NCI-H1092 treated with DMSO at 0.1 percent for 48 hours (cell line): ENCODE measurements around the gene INPP5F.
"Not testable (repeated sequence)": the region's sequence is repeated elsewhere in the genome, so short reads cannot be mapped to it uniquely, and the experiment has no call there.

Experiments used
- DNase-seq: peaks from one replicate; lab custom pipeline; 2025; lab: John Stamatoyannopoulos, UW

INPP5F gene

GRCh38 chr10:119748871-119749270 lies 23.0 kb downstream of the INPP5F start:
- DNase-seq = no peak

GRCh38 chr10:119749455-119749854 lies 23.6 kb downstream of the INPP5F start:
- DNase-seq = no peak

DNA sequence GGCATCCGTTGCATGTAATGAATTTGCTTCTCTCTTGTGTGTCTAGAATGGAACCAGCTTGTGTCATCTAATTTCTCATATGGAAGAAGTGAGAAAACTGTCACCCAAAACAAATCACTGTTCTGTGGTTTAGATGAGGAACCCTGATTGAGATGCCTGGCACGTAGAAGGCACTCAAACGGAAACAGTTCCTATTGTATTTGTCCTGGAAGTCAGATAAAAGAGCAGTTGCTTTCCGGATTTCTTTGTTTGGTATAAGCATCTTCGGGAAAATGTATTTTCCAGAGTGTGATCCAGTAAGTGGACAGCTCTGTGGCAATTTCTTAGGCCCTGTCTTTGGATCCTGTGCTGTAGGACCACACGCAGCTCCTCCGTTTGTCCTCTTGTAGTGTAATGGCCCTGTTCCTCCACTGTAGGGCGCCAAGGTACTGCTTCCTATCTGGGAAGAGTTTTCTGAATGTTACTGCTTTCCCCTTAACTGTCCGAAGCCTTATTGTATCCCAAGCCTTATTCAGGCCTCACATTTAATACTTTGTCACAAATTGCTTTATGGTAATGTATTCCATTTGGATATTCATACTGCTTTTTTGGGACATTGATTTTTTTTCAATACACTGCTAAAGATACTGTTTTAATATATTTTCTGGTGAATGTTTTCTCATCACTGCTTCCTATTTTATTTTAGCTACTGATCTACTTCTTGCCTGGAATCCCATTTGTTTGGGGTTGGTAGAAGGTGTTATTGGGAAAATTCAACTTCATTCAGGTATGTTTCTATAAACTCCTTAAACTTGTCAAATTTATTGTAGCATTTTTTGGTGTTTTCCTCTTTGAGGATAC lies 24.8 kb downstream of the INPP5F start:
- peak; percentile 69 for DNase-seq

DNA sequence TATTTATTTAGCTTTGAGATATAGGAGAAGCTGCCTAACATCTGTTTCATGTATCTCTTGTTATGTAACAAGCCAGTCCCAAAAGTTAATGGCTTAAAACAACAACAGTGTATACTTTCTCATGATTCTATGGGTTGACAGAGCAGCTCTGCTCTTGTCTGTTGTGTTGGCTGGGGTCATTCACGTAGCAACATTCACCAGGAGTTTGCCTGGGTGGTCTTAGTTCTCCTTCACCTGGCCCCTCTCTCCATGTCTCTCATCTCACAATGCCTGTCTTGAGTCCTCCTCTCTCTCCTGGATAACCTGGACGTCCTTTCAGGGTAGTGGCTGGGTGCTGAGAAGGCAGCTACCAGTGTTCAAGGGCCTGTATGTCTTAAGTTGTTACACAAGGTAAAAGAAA lies 27.5 kb downstream of the INPP5F start:
- DNase-seq = no peak

DNA sequence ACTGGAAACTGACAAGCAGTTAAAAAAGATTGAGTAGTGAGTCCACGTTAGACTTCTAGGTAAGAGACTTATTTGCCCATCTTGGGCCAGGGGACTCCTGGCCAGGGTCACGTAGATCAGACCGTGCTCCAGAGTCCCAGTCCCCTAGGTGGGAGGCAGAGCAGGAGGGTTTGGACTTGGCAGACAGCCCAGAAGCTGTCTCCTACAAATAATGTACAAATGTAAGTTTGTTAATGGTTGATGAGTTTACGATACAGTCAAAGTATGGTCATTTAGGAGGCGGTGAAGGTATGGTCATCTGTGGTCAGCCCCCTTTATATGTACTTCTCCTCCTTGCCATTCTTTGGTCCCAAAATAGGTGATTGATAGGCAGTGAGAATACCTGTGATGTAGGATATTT lies 28.2 kb downstream of the INPP5F start:
- DNase-seq = no peak

- DNase-seq = no peak
Measured at GRCh38 chr10:119754936-119755335, 29.1 kb downstream of the INPP5F start.

DNA sequence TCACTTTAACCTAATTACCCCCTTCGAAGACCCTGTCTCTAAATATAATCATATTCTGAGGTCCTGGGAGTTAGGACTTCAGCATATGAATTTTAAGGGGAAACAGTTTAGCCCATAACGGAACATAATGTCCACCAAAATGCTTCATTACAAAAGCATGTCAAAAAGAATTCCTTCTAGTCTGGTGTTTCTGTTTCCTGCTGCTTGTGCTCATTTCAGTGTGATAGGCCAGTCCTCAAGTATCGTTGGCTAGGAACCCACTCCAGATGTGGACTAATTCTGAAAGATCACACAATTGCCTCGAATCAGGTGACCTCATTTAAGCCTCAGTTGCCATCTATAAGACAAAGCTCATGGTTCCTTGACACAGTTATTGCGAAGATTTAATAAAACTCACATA lies 29.6 kb downstream of the INPP5F start:
- DNase-seq = no peak

- no peak for DNase-seq
Measured at GRCh38 chr10:119758448-119759195, 32.8 kb downstream of the INPP5F start.

GRCh38 chr10:119759832-119760231 lies 34.0 kb downstream of the INPP5F start:
- no peak for DNase-seq

DNA sequence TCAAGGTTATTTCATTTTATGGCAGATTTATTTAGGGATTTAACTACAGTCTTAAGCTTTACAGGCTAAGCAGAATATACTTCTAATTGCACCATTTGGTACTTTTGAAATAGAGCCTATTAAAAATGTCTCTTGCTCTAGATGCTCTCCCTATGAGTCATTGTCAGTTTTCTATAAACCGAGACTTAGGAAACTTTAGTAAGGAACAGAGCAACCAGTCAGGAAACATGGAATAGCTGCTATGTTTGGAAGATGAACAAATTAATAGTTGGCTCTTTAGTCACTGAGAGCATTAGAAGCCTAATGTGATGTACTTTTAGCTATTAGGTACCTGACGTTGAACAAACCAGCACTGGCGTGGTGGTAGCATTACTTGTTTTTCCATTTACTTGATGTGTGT lies 35.3 kb downstream of the INPP5F start:
- no peak for DNase-seq

DNA sequence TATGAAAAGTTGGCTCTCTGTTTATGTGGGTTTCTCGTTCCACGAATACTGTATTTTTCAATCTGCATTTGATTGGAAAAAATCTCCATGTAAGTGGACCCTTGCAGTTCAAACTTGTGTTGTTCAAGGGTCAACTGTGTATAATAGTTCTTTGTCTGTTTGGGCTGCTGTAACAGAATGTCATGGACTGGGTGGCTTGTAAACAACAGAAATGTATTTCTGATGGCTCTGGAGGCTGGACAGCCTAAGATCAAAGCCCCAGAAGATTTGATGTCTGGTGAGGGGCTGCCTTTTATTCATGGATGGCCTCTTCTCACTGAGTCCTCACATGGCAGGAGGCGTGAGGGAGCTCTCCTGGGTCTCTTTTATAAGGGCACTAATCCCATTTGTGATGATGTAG lies 36.2 kb downstream of the INPP5F start:
- no peak for DNase-seq

GRCh38 chr10:119762805-119763798 lies 37.3 kb downstream of the INPP5F start:
- no peak for DNase-seq

- no peak for DNase-seq
Measured at GRCh38 chr10:119768455-119769094, 42.7 kb downstream of the INPP5F start.

DNA sequence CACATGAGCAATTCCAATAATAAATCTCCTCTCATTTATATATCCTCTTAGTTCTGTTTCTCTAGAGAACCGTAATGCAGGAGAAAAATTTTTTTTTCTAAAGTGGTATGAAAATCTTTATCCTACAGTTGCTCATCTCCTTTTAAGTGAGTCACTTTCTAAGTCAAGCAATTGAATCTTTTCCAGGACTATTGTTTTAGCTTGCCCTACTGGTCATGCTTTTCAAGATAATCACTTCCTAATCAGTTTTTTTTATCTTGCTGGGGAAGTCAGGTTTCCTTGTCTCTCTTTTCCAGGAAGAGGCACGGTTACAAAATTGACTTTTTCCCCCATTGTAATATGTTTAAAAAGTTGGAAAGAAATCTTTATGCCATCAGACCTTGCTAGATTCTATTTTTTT lies 44.0 kb downstream of the INPP5F start:
- no peak for DNase-seq

DNA sequence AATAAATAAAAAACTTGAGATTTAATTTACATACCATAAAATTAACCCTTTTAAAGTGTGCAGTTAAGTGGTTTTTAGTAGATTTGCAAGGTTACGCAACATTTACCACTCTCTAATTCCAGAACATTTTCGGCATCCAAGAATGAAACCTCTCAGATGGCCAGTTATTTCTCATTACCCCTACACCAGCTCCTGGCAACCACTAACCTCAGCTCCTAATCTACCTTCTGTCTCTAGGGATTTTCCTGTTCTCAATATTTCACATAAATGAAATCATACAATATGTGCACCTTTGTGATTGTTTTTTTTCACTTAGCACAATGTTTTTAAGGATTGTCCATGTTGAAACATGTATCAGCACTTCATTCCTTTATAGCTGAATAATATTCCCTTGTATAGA lies 45.1 kb downstream of the INPP5F start:
- no peak for DNase-seq

DNA sequence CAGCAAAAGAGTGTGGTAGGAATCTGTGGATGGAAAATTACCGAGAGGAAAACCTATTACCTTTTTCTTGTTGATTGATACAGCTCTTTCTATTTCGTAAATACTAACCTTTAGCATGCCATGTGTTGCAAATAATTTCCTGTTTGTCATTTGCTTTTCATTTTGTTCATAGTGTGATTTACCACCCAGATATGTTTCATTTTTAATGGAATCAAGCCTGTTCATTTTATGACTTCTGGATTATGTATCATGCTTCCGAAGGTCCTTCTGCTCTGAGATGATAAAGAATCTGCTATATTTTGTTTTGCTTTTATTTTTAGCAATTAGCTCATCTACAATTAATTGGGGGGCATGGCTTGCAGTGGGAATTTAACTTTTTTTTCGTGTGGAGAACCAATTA lies 46.5 kb downstream of the INPP5F start:
- no peak for DNase-seq

- not testable (repeated sequence) for DNase-seq
Measured at GRCh38 chr10:119773041-119773440, 47.2 kb downstream of the INPP5F start.

DNA sequence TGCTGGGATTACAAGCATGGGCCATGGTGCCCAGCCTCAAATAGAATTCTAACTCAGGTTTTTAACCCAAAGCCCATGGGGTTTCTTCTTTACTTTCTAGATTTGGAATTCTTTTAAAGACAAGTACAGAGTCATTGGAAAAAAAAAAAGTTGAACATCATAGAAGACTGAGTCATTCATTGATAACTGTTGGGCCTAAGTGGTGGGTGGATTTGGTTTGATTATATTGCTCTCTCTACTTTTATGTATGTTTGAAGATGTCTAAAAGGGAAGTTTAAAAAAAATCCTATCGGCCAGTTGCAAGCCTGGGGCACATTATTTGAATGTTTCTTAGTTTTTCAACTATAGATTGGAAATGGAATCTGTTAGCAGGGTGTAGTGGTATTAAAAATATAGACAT lies 49.7 kb downstream of the INPP5F start:
- DNase-seq = no peak

DNA sequence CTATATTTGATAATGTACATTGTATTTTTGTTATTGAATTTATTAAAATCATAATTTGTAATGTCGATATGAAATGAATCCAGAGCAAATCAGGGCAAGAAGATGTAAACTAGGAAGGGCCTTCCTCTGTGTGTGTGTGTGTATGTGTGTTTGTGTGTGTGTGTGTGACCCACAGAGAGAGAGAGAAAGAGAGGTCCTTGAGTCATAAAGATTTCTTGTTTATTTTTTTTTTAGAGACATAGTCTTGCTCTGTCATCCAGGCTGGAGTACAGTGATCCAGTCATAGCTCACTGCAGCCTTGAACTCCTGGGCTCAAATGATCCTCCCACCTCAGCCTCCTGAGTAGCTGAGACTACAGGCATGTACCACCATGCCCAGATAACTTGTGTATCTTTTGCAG lies 50.7 kb downstream of the INPP5F start:
- DNase-seq = no peak

GRCh38 chr10:119777686-119778085 lies 51.8 kb downstream of the INPP5F start:
- DNase-seq = no peak

DNA sequence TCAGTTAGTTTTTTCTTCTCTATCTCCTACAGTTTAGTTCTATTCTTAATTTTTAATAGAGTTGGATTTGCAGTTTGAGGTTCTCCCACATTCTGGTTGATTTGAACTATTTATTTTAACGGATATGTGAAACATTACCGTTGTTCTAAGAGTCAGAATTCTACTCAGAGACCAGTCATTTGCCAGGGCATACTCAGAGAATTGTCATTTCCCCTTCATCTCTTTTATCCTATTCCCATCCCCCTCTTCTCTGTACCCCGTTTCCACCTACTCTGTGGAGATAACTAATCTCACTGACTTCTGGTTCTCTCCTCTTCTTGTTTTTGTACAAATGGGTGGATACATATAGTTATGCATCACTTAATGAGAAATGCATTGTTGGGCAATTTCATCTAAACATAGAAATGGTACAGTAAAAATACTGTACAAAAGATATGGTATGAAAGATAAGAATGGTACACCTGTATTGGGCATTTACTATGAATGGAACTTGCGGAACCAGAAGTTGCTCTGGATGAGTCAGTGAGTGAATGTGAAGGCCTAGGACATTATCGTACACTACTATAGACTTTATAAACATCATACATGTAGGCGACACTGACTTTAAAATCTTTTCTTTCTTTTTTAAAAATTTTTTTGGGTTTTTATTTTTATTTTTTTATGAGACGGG lies 53.1 kb downstream of the INPP5F start:
- DNase-seq = no peak
